Peyer's patch (tissue), 4 donors: ENCODE results near the gene UNC5A. TPM values are rescaled to one million over a fixed set of nuclear protein-coding genes. Genes with fewer than 3 reads are reported as not detected.

Experiments
- DNase-seq, 3 donors: peaks; one replicate each; pipeline ENCODE4 v3.0.0-alpha.2; 2017 to 2019
- H3K27ac ChIP-seq, 4 donors: fragments of 200-600 bp; sonication (generic); one replicate each; pipeline ENCODE4 v1.5.1; 2016 to 2019
- H3K27me3 ChIP-seq, 2 donors: fragments of 200-600 bp; sonication (generic); one replicate each; pipeline ENCODE4 v1.5.1; 2019
- H3K36me3 ChIP-seq, 3 donors: fragments of 200-600 bp; sonication (generic); one replicate each; pipeline ENCODE4 v1.5.1; 2016 to 2019
- H3K4me1 ChIP-seq, 4 donors: fragments of 200-600 bp; sonication (generic); one replicate each; pipeline ENCODE4 v1.5.1; 2016 to 2019
- H3K4me3 ChIP-seq, 4 donors: fragments of 200-600 bp; sonication (generic); 1 replicate in 3 of 4; 2 replicates in 1 of 4; pipeline ENCODE4 v1.5.1; 2016 to 2019; ENCODE audit warnings: mild to moderate bottlenecking in 1 of 4
- H3K9me3 ChIP-seq, 4 donors: fragments of 200-600 bp; sonication (generic); one replicate each; pipeline ENCODE4 v1.5.1; 2016 to 2019; ENCODE audit warnings: mild to moderate bottlenecking in 1 of 4
- CTCF ChIP-seq, 6 experiments: fragments of 450-650 bp in 4 of 6; fragments of 200-600 bp in 2 of 6; sonication (generic) in 1 of 6; IDR thresholded peaks; one replicate each; pipeline ENCODE4 v1.5.1; 2017 to 2019; ENCODE audit warnings: antibody characterized with exemption in 6 of 6, mild to moderate bottlenecking in 3 of 6, moderate library complexity in 1 of 6
- POLR2A ChIP-seq, 2 donors: fragments of 450-650 bp; IDR thresholded peaks; one replicate each; pipeline ENCODE4 v1.5.1; 2017; ENCODE audit warnings: antibody characterized with exemption in 2 of 2, mild to moderate bottlenecking in 2 of 2, moderate library complexity in 2 of 2
- total RNA-seq, 4 donors: library from RNA; depleted of rRNA; stranded (reverse); fragments of >200 nt; gene quantifications; one replicate each; pipeline ENCODE4 v1.1.0, GENCODE V29; 2016

Gene UNC5A
- total RNA-seq, 4 donors from 2014 or later, result 0.18 TPM; not detected in 3

DNA sequence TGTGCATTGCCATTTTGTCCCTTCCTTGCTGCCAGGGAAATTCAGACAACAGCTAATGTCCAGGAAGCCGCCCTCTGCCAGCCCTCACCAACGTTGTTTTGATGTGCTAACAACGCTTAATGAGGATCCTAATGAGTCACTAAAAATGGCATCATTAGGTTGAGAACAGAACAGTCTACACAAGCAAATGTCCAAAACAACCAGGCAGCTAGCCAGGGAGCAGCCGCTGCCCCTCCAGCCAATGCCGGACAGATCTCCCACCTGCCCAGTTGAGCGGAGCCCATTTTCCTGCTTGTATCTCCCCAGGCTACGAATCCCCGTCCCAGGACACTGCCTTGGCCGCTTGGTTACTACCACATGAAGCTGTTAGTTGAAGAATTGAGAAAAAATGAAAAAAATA, 40.4 kb upstream of the UNC5A start:
- peak in 2 of 3 donors; percentile 7 to 19 for DNase-seq
- Histone ChIP-seq H3K36me3 (no peaks in the 10 kb centered on the region), H3K27ac (no peak overlapping the region), H3K4me1 (no peaks in the 10 kb centered on the region), H3K9me3 (no peaks in the 10 kb centered on the region), H3K4me3 (no peak overlapping the region), H3K27me3 (no peaks in the 10 kb centered on the region)
- TF ChIP-seq CTCF (IDR thresholded peaks at IDR 0.05) (no peak), POLR2A (IDR thresholded peaks at IDR 0.05) (no peak)

- peak in 2 of 3 donors; percentile 8 to 10 for DNase-seq
- H3K27me3 ChIP-seq, result no peaks in the 10 kb centered on the region
Observed at GRCh38 chr5:176770431-176770830, 39.9 kb upstream of the UNC5A start.

GRCh38 chr5:176771102-176771845, 39.1 kb upstream of the UNC5A start:
- Histone ChIP-seq H3K4me3 (no peak overlapping the region), H3K36me3 (no peaks in the 10 kb centered on the region), H3K27me3 (no peaks in the 10 kb centered on the region), H3K27ac (no peak overlapping the region), H3K4me1 (no peaks in the 10 kb centered on the region), H3K9me3 (no peaks in the 10 kb centered on the region)
- peak in 1 of 3 donors; percentile 5 for DNase-seq
- no peak for TF ChIP-seq CTCF (IDR thresholded peaks at IDR 0.05)
- no peak for TF ChIP-seq POLR2A (IDR thresholded peaks at IDR 0.05)

More at GRCh38 chr5:176770431-176770830, 39.9 kb upstream of the UNC5A start:
- H3K4me1 ChIP-seq, result no peaks in the 10 kb centered on the region
- H3K36me3 ChIP-seq, result no peaks in the 10 kb centered on the region
- no peaks in the 10 kb centered on the region for H3K9me3 ChIP-seq
- H3K4me3 ChIP-seq, result no peak overlapping the region
- H3K27ac ChIP-seq, result no peak overlapping the region
- TF ChIP-seq POLR2A (IDR thresholded peaks at IDR 0.05), result no peak
- TF ChIP-seq CTCF (IDR thresholded peaks at IDR 0.05), result no peak

DNA sequence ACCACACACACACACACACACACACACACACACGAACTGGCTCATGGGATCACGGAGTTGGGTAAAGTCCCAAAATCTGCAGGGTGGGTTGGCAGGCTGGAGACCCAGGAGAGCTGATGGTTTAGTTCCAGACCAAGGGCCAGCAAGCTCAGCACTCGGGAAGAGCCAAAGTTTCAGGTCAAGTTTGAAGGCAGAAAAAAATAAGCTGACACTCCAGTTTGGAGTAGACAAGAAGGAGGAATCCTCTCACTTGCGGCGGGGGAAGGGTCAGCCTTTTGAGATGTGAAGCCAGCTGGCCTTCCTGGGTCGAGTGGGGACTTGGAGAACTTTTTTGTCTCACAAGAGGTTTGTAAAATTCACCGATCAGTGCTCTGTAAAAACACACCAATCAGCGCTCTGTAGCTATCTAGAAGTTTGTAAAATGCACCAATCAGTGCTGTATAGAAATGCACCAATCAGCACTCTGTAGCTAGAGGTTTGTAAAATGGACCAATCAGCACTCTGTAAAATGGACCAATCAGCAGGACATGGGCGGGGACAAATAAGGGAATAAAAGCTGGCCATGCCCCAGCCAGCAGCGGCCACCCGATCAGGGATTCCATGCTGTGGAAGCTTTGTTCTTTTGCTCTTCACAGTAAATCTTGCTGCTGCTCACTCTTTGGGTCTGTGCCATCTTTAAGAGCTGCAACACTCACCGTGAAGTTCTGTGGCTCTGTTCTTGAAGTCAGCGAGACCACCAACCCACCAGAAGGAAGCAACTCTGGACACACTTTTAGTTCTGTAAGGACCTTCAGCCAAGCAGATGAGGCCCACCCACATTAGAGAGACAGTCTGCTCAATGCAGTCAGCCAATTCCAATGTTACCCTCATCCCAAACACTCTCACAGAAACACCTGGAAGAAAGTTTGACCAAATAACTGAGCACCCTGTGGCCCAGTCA, 37.8 kb upstream of the UNC5A start:
- Histone ChIP-seq H3K4me1 (no peaks in the 10 kb centered on the region), H3K27ac (no peak overlapping the region), H3K4me3 (no peak overlapping the region), H3K36me3 (no peaks in the 10 kb centered on the region), H3K27me3 (no peaks in the 10 kb centered on the region), H3K9me3 (no peaks in the 10 kb centered on the region)
- no peak for TF ChIP-seq POLR2A (IDR thresholded peaks at IDR 0.05)
- DNase-seq, result peak in 2 of 3 donors; percentile 6 to 25

DNA sequence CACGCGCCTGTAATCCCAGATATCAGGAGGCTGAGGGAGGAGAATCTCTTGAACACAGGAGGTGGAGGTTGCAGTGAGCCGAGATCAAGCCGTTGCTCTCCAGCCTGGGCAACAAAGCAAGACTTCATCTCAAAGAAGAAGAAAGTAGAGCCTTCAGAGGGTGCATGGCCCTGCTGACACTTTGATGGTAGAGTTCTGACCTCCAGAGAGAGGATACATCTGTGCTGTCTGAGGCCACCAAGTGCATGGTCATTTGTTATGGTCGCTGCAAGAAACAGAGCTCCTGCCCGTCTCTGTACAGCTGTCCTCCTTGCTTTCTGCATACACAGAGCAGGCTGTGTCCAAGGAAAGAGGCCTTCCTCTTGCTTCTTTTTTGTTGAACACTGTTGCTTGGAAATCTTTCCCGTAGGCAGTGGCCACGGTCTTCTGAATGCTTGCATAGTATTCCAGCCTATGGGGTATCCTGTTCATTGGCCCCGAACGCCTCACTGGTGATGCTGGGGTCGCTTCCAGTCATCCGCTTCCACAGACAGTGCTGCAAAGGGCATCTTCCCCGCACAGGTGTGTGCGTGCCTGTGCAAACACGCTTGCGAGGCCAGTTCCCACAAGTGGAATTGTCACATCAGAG, 36.8 kb upstream of the UNC5A start:
- Histone ChIP-seq H3K4me1 (no peaks in the 10 kb centered on the region), H3K36me3 (no peaks in the 10 kb centered on the region), H3K9me3 (no peaks in the 10 kb centered on the region), H3K27me3 (no peaks in the 10 kb centered on the region), H3K27ac (no peak overlapping the region), H3K4me3 (no peak overlapping the region)
- TF ChIP-seq POLR2A (IDR thresholded peaks at IDR 0.05), result no peak
- no peak for TF ChIP-seq CTCF (IDR thresholded peaks at IDR 0.05)
- peak in 2 of 3 donors; percentile 2 to 13 for DNase-seq
